ENCODE measurements around the gene UFSP1. TPM values are rescaled to one million over a fixed set of nuclear protein-coding genes. Genes with fewer than 3 reads are reported as not detected.

UFSP1 gene
- total and polyA plus RNA-seq, 12 donors: 2.5 to 12.7 (median 5.9) TPM

DNA sequence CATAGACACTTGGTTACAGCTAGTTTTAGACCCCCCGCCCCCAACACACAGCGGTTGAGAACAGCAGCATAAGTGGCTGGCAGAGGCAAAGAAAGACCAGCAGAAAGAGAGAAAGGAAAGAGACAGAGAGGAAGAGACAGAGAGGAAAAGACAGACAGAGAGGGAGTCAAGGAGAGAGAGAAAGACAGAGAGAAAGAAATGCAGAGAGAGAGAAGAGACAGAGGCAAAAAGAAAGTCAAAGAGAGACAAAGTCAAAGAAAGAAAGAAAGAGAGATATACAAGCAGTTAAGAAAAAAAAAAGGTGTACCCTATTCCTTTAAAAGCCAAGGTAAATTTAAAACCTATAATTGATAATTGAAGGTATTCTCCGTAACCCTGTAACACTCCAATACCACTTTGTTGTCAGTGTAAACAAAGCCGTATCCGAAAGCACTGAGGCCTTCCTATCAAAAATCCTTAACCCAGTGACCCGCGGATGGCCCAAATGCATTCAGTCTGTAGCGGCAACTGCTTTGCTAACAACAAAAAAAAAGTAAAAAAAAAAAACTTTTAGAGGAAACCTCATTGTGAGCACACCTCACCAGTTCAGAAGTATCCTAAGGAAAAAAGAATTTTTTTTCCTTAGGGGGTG, 48.9 kb downstream of the UFSP1 start:
- Histone ChIP-seq H3K4me1 (replicated peaks in 1 of 2) (peaks cover 7 to 12% of the 10 kb centered on the region in 2 donors), H3K27ac (peak overlapping the region in 3 of 5 donors; percentile 31 to 47 (median 47)), H3K27me3 (no peaks in the 10 kb centered on the region), H3K9me3 (replicated peaks in 1 of 3) (no peaks in the 10 kb centered on the region), H3K4me3 (no peak overlapping the region), H3K36me3 (replicated peaks in 1 of 2) (no peaks in the 10 kb centered on the region)
- DNase-seq: no peak
- intact Hi-C loops (cut with DNase I): no loop called here
- TF ChIP-seq CTCF (IDR thresholded peaks at IDR 0.05): no peak
- no peak for TF ChIP-seq POLR2A (IDR thresholded peaks at IDR 0.05)
- 47 to 56% (median 52%) methylated on average over 8 of the region's 8 CpGs for WGBS, 4 donors

- H3K9me3 ChIP-seq (replicated peaks in 1 of 3): no peaks in the 10 kb centered on the region
- intact Hi-C loops (cut with DNase I): no loop called here
- no peak overlapping the region for H3K27ac ChIP-seq
- peaks cover 7 to 12% of the 10 kb centered on the region in 2 donors for H3K4me1 ChIP-seq (replicated peaks in 1 of 2)
- H3K27me3 ChIP-seq: no peaks in the 10 kb centered on the region
- WGBS, 4 donors: 93 to 97% (median 96%) methylated on average over 8 to 18 of the region's 18 CpGs
- H3K4me3 ChIP-seq: no peak overlapping the region
- TF ChIP-seq POLR2A (IDR thresholded peaks at IDR 0.05): no peak
- TF ChIP-seq CTCF (IDR thresholded peaks at IDR 0.05): no peak
- no peaks in the 10 kb centered on the region for H3K36me3 ChIP-seq (replicated peaks in 1 of 2)
- DNase-seq: no peak
These were observed 50.2 kb downstream of the UFSP1 start for GRCh38 chr7:100839361-100839760.

Small RNAs within 50 kb of the gene (microRNA-seq; reads per million reads assigned to microRNA genes)
- 0 to 0.57 (median 0.45) reads per million in 3 donors for gene MIR6875

Small RNAs within 50 kb of the gene (small RNA-seq; reads per million reads assigned to genes)
- 0 reads per million in 2 donors for gene RN7SL549P
- 0 reads per million in 2 donors for gene RPS29P15

Other genes with a start within 250 kb of the UFSP1 start
- 1 to 10 TPM in 5 of 9 donors, under 1 TPM in 4; 0.24 to 6.7 (median 1.4) TPM for gene TFR2, start 248.2 kb downstream of the UFSP1 start, total RNA-seq
- gene TFR2, start 248.2 kb downstream of the UFSP1 start, polyA plus RNA-seq: 1 to 10 TPM in 2 of 3 donors, under 1 TPM in 1; 0.88 to 2.1 (median 1.1) TPM
- gene ACTL6B, start 233.3 kb downstream of the UFSP1 start, total RNA-seq: 1 to 10 TPM in 4 of 9 donors, not detected in 5; 1.7 to 3.8 (median 2.1) TPM
- 1 to 10 TPM in 2 of 3 donors, under 1 TPM in 1; 0.64 to 5.1 (median 2.5) TPM for gene ACTL6B, start 233.3 kb downstream of the UFSP1 start, polyA plus RNA-seq
- 100 to 1,000 TPM in 8 of 9 donors, 10 to 100 TPM in 1; 54.1 to 365 (median 279) TPM for gene GNB2, start 216.0 kb downstream of the UFSP1 start, total RNA-seq
- 100 to 1,000 TPM; 105 to 139 (median 105) TPM for gene GNB2, start 216.0 kb downstream of the UFSP1 start, polyA plus RNA-seq
- 10 to 100 TPM; 15.9 to 62.2 (median 23.9) TPM for gene GIGYF1, start 195.5 kb downstream of the UFSP1 start, total RNA-seq
- 100 to 1,000 TPM in 1 of 3 donors, 10 to 100 TPM in 1, 1 to 10 TPM in 1; 5.4 to 167 (median 49.8) TPM for gene GIGYF1, start 195.5 kb downstream of the UFSP1 start, polyA plus RNA-seq
- 10 to 100 TPM in 8 of 9 donors, 1 to 10 TPM in 1; 8.7 to 60.9 (median 35.1) TPM for gene POP7, start 183.6 kb downstream of the UFSP1 start, total RNA-seq
- gene POP7, start 183.6 kb downstream of the UFSP1 start, polyA plus RNA-seq: 10 to 100 TPM; 24.8 to 48.5 (median 27.1) TPM
- gene EPO, start 169.2 kb downstream of the UFSP1 start, total RNA-seq: under 1 TPM in 1 of 9 donors, not detected in 8; 0.17 TPM
- gene EPO, start 169.2 kb downstream of the UFSP1 start, polyA plus RNA-seq: under 1 TPM in 1 of 3 donors, not detected in 2; 0.10 TPM
- gene ZAN, start 156.1 kb downstream of the UFSP1 start, total RNA-seq: not detected
- gene ZAN, start 156.1 kb downstream of the UFSP1 start, polyA plus RNA-seq: not detected
- 100 to 1,000 TPM in 6 of 9 donors, 10 to 100 TPM in 3; 67.5 to 188 (median 111) TPM for gene EPHB4, start 62.2 kb downstream of the UFSP1 start, total RNA-seq
- 10 to 100 TPM; 31.5 to 67.3 (median 37.2) TPM for gene EPHB4, start 62.2 kb downstream of the UFSP1 start, polyA plus RNA-seq
- 10 to 100 TPM in 7 of 9 donors, 1 to 10 TPM in 2; 8.0 to 35.1 (median 19.7) TPM for gene SLC12A9, start 37.0 kb downstream of the UFSP1 start, total RNA-seq
- 10 to 100 TPM in 2 of 3 donors, 1 to 10 TPM in 1; 6.1 to 60.3 (median 34.6) TPM for gene SLC12A9, start 37.0 kb downstream of the UFSP1 start, polyA plus RNA-seq
- gene TRIP6, start 22.3 kb downstream of the UFSP1 start, total RNA-seq: 100 to 1,000 TPM in 2 of 9 donors, 10 to 100 TPM in 6, 1 to 10 TPM in 1; 6.1 to 105 (median 70.7) TPM
- 10 to 100 TPM in 2 of 3 donors, 1 to 10 TPM in 1; 8.9 to 88.6 (median 67.6) TPM for gene TRIP6, start 22.3 kb downstream of the UFSP1 start, polyA plus RNA-seq
- gene SRRT, start 14.6 kb downstream of the UFSP1 start, total RNA-seq: 100 to 1,000 TPM in 4 of 9 donors, 10 to 100 TPM in 5; 44.0 to 156 (median 70.7) TPM
- 100 to 1,000 TPM in 2 of 3 donors, 10 to 100 TPM in 1; 83.7 to 289 (median 226) TPM for gene SRRT, start 14.6 kb downstream of the UFSP1 start, polyA plus RNA-seq
- 10 to 100 TPM in 1 of 9 donors, 1 to 10 TPM in 4, under 1 TPM in 4; 0.26 to 10.2 (median 1.2) TPM for gene ACHE, start 6.2 kb upstream of the UFSP1 start, total RNA-seq
- gene ACHE, start 6.2 kb upstream of the UFSP1 start, polyA plus RNA-seq: 1 to 10 TPM; 1.2 to 3.3 (median 3.0) TPM
- gene MUC3A, start 59.8 kb upstream of the UFSP1 start, total RNA-seq: under 1 TPM in 3 of 9 donors, not detected in 6; 0.04 to 0.91 (median 0.38) TPM
- under 1 TPM; 0.05 to 0.17 (median 0.16) TPM for gene MUC3A, start 59.8 kb upstream of the UFSP1 start, polyA plus RNA-seq
- 1 to 10 TPM in 1 of 9 donors, under 1 TPM in 4, not detected in 4; 0.07 to 1.2 (median 0.55) TPM for gene MUC12, start 79.8 kb upstream of the UFSP1 start, total RNA-seq
- 1 to 10 TPM in 2 of 3 donors, under 1 TPM in 1; 0.44 to 3.3 (median 3.0) TPM for gene MUC12, start 79.8 kb upstream of the UFSP1 start, polyA plus RNA-seq
- not detected for gene MUC17, start 130.4 kb upstream of the UFSP1 start, total RNA-seq
- gene MUC17, start 130.4 kb upstream of the UFSP1 start, polyA plus RNA-seq: not detected
- gene TRIM56, start 195.8 kb upstream of the UFSP1 start, total RNA-seq: 10 to 100 TPM; 10.6 to 57.3 (median 29.5) TPM
- 10 to 100 TPM in 2 of 3 donors, 1 to 10 TPM in 1; 8.3 to 24.1 (median 16.3) TPM for gene TRIM56, start 195.8 kb upstream of the UFSP1 start, polyA plus RNA-seq
- gene SERPINE1, start 237.4 kb upstream of the UFSP1 start, total RNA-seq: 100 to 1,000 TPM in 1 of 9 donors, 10 to 100 TPM in 6, 1 to 10 TPM in 2; 4.8 to 118 (median 18.8) TPM
- gene SERPINE1, start 237.4 kb upstream of the UFSP1 start, polyA plus RNA-seq: 10 to 100 TPM in 2 of 3 donors, 1 to 10 TPM in 1; 9.1 to 23.1 (median 23.0) TPM